HepG2 (cell line): Measurements from ENCODE around the gene CFAP46. TPM values are rescaled to one million over a fixed set of nuclear protein-coding genes. Genes with fewer than 3 reads are reported as not detected.

Experiments
- ATAC-seq: fragments of 200-7000 bp; cut with Tn5 transposase; 3 replicates; pipeline ENCODE4 v1.9.1; 2020; ENCODE audit warnings: mild to moderate bottlenecking, moderate library complexity
- BruUV-seq: library from RNA; stranded (reverse); fragments of 400-500 nt; replicated peaks from 2 replicates; lab custom pipeline; 2021; lab: Mats Ljungman, UMichigan
- CTCF ChIA-PET: fragments of 300-600 bp; formaldehyde crosslinking; extraction: SDS; loops from one replicate; lab custom pipeline; 2021; ENCODE audit warnings: low total read pairs, inconsistent platforms, low intra/inter-chr PET ratio; lab: Yijun Ruan, JAX
- POLR2A ChIA-PET: fragments of 350-600 bp; sonication (Branson Sonifier 250); formaldehyde crosslinking; loops from one replicate; lab custom pipeline; 2020; ENCODE audit warnings: antibody characterized with exemption, inconsistent platforms; lab: Yijun Ruan, JAX
- DNase-seq: peaks from one replicate; pipeline ENCODE4 v3.0.0-alpha.2; 2015; ENCODE audit warnings: low spot score
- FAIRE-seq: peaks from 3 replicates; lab custom pipeline; 2011; peaks lifted over from hg19 to GRCh38; lab: Jason Lieb, UNC
- H2AFZ ChIP-seq: one replicate; pipeline ENCODE4 v1.6.1; 2011; ENCODE audit warnings: low read length, inconsistent platforms
- H3K27ac ChIP-seq: fragments of 300-600 bp; 3 replicates; pipeline ENCODE4 v1.8.0; 2011; ENCODE audit warnings: mixed run types, mild to moderate bottlenecking, mixed read lengths, low read length, inconsistent platforms; ENCODE audit not compliant: insufficient read depth; ENCODE audit errors: extremely low read length
- H3K27me3 ChIP-seq, 2 experiments: fragments of 200-600 bp in 1 of 2; 2 replicates in 1 of 2; 3 replicates in 1 of 2; pipeline versions ENCODE4 v1.6.0 to v1.8.0; 2011; ENCODE audit warnings: low read length in 2 of 2, mild to moderate bottlenecking in 2 of 2, moderate library complexity in 2 of 2, inconsistent platforms in 1 of 2; ENCODE audit not compliant: insufficient read depth in 2 of 2, control insufficient read depth in 1 of 2
- H3K36me3 ChIP-seq, 2 experiments: fragments of 200-600 bp in 1 of 2; replicated peaks in 1 of 2; 2 replicates in 1 of 2; 3 replicates in 1 of 2; pipeline versions ENCODE4 v1.5.1 to v1.8.0; 2011; ENCODE audit warnings: low read length in 2 of 2, inconsistent platforms in 1 of 2; ENCODE audit not compliant: insufficient read depth in 2 of 2, control insufficient read depth in 1 of 2
- H3K4me1 ChIP-seq: 2 replicates; pipeline ENCODE4 v1.5.1; 2012; ENCODE audit warnings: low read length, inconsistent platforms; ENCODE audit not compliant: insufficient read depth
- H3K4me2 ChIP-seq: 2 replicates; pipeline ENCODE4 v1.6.0; 2011; ENCODE audit warnings: low read depth, low read length, inconsistent platforms
- H3K4me3 ChIP-seq, 3 experiments: fragments of 200-600 bp in 1 of 3; sonication (generic), shearing (Covaris generic) in 1 of 3; replicated peaks in 1 of 3; 2 replicates each; pipeline ENCODE4 v1.5.1; 2011 to 2016; ENCODE audit warnings: low read length in 3 of 3, inconsistent platforms in 2 of 3, low read depth in 2 of 3, mild to moderate bottlenecking in 2 of 3, control low read depth in 1 of 3, mixed read lengths in 1 of 3; ENCODE audit not compliant: insufficient read depth in 1 of 3
- H3K79me2 ChIP-seq: one replicate; pipeline ENCODE4 v1.6.1; 2011; ENCODE audit warnings: low read length, inconsistent platforms; ENCODE audit not compliant: insufficient read depth
- H3K9ac ChIP-seq: 2 replicates; pipeline ENCODE4 v1.6.0; 2011; ENCODE audit warnings: mild to moderate bottlenecking, low read depth, low read length, inconsistent platforms; ENCODE audit not compliant: insufficient read depth
- H3K9me3 ChIP-seq: 2 replicates; pipeline ENCODE4 v1.5.1; 2012; ENCODE audit warnings: mild to moderate bottlenecking, low read length
- H4K20me1 ChIP-seq: 2 replicates; pipeline ENCODE4 v1.6.0; 2011; ENCODE audit warnings: inconsistent platforms, mild to moderate bottlenecking, low read length, moderate library complexity; ENCODE audit not compliant: insufficient read depth
- MAFF ChIP-seq: IDR thresholded peaks from 2 replicates; pipeline ENCODE4 v1.6.1; 2011; ENCODE audit warnings: low read depth, low read length, improper control_type of control experiment
- MAFK ChIP-seq, 2 experiments: IDR thresholded peaks in 1 of 2; conservative IDR thresholded peaks in 1 of 2; 2 replicates each; pipeline ENCODE4 v1.6.1; 2011; ENCODE audit warnings: improper control_type of control experiment in 2 of 2, low read length in 2 of 2
- MED1 ChIP-seq: sonication (generic); formaldehyde crosslinking; IDR thresholded peaks from 2 replicates; pipeline ENCODE4 v1.4.0; 2020; ENCODE audit warnings: missing genetic modification reagents
- MED8 ChIP-seq: sonication (generic); formaldehyde crosslinking; IDR thresholded peaks from 2 replicates; pipeline ENCODE4 v1.8.1; 2023; ENCODE audit warnings: mild to moderate bottlenecking, missing genetic modification reagents; ENCODE audit not compliant: insufficient replicate concordance
- RNF2 ChIP-seq: fragments of 450-650 bp; conservative IDR thresholded peaks from 2 replicates; pipeline ENCODE4 v1.6.1; 2016; ENCODE audit warnings: low read depth
- TRIM24 ChIP-seq: sonication (generic); formaldehyde crosslinking; IDR thresholded peaks from 2 replicates; pipeline ENCODE4 v1.8.0; 2022; ENCODE audit warnings: mild to moderate bottlenecking, missing genetic modification reagents
- ZNF34 ChIP-seq: sonication (generic); formaldehyde crosslinking; IDR thresholded peaks from 2 replicates; pipeline ENCODE4 v1.4.0; 2020; ENCODE audit warnings: mild to moderate bottlenecking, missing genetic modification reagents, borderline replicate concordance
- WGBS: methylation state at CpG from one replicate; pipeline ENCODE4 v1.1.6; 2017; ENCODE audit warnings: low lambda C conversion rate; 5-methylcytosine and 5-hydroxymethylcytosine counted together
- in situ Hi-C: cut with HindIII; loops from 2 replicates; pipeline ENCODE4 v1.10.0; 2017; ENCODE audit warnings: low pct_unique_long_range_greater_than_20kb; ENCODE audit not compliant: extremely low pct_ligation_motif_present
- intact Hi-C: fragments of 100-400 bp; cut with micrococcal nuclease; formaldehyde crosslinking; loops from one replicate; pipeline ENCODE4 v1.10.0; 2022; ENCODE audit not compliant: unreplicated experiment
- polyA plus RNA-seq, 8 experiments: library from polyadenylated mRNA; depleted of rRNA in 3 of 8; stranded (reverse) in 7 of 8; unstranded in 1 of 8; fragments of >200 nt; fragmentation: Illumina TruSeq in 4 of 8; extraction: Trizol in 4 of 8; gene quantifications; 2 replicates each; pipeline versions ENCODE4 v1.2.1 to v1.2.3, GENCODE V29; 2011 to 2016; ENCODE audit warnings: low read depth in 4 of 8, missing spikeins in 1 of 8, mixed read lengths in 1 of 8; ENCODE audit not compliant: insufficient read depth in 1 of 8
- total RNA-seq, 5 experiments: library from RNA; depleted of rRNA; stranded (reverse); fragments of >200 nt; fragmentation: Illumina TruSeq; extraction: Trizol; gene quantifications; 2 replicates each; pipeline ENCODE4 v1.2.3, GENCODE V29; 2016; ENCODE audit warnings: low read depth in 1 of 5

Gene CFAP46
- total and polyA plus RNA-seq, 2 of the 13 experiments (the other 11 are each of a cell fraction or from before 2014, with no cell fraction given), result 0.24 to 0.84 TPM

- ATAC-seq, result no peak
- no peak overlapping the region for H3K27ac ChIP-seq
- H4K20me1 ChIP-seq, result no peaks in the 10 kb centered on the region
- H2AFZ ChIP-seq, result no peak overlapping the region
- no peaks in the 10 kb centered on the region for H3K27me3 ChIP-seq
- in situ Hi-C loops (no loop called here), intact Hi-C loops (no loop called here)
- BruUV-seq, result no TSS peak
- CTCF ChIA-PET, result no interaction called here
- POLR2A ChIA-PET, result no interaction called here
- H3K4me1 ChIP-seq, result no peaks in the 10 kb centered on the region
- no peak overlapping the region for H3K9ac ChIP-seq
- H3K4me3 ChIP-seq, result no peak overlapping the region
- no peaks in the 10 kb centered on the region for H3K79me2 ChIP-seq
- H3K9me3 ChIP-seq, result no peaks in the 10 kb centered on the region
- H3K36me3 ChIP-seq, result peaks cover 0 to 5% of the 10 kb centered on the region in 2 experiments; a peak in 1 of 5 replicates
- no peak for FAIRE-seq
- WGBS, result 96% methylated on average over 10 of the region's 11 CpGs
- peak; percentile 69 for TF ChIP-seq MAFF
- TF ChIP-seq MED1 (CRISPR knock-in tag), result no peak
- TF ChIP-seq MED8 (CRISPR knock-in tag), result no peak
- TF ChIP-seq ZNF34 (CRISPR knock-in tag), result no peak
- no peak for TF ChIP-seq RNF2
- TF ChIP-seq MAFK (conservative IDR thresholded peaks at IDR 0.05 in 1 of 2, IDR thresholded peaks at IDR 0.05 in 1 of 2; ENCODE audit: low read length in 2 of 2), result peak; percentile 67 to 75
- TF ChIP-seq, all 625 proteins: peak for 2
- DNase-seq, result no peak
- no peak overlapping the region for H3K4me2 ChIP-seq
These were observed 180.8 kb downstream of the CFAP46 start for GRCh38 chr10:132761395-132762060.

DNA sequence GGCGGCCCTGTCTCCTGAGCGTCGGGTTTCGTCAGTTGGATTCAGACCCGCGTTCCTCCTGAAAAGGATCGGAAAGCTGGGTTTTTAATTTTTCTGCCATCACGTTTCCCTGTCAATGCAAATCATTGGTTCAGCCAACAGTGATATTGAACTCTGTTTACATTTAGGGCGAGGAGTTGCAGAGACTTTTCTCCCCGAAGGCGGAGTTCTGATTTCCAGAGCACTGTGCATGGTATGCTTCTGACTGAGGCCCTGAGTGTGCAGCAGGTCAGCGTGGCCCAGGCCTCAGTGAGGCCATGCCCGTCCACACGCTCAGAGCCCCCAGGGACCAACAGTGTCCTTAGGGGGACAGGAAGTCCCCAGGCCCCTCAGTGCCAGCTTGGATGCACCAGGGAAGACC lies 183.5 kb downstream of the CFAP46 start:
- Histone ChIP-seq H3K79me2 (no peaks in the 10 kb centered on the region), H3K27me3 (no peaks in the 10 kb centered on the region), H4K20me1 (no peaks in the 10 kb centered on the region), H2AFZ (no peak overlapping the region), H3K27ac (no peak overlapping the region), H3K4me1 (no peaks in the 10 kb centered on the region), H3K36me3 (peaks cover 0 to 8% of the 10 kb centered on the region in 2 experiments; a peak in 1 of 5 replicates), H3K4me2 (no peak overlapping the region), H3K4me3 (no peak overlapping the region), H3K9ac (no peak overlapping the region), H3K9me3 (no peaks in the 10 kb centered on the region)
- in situ Hi-C loops (no loop called here), intact Hi-C loops (no loop called here)
- ChIA-PET POLR2A (no interaction called here), CTCF (no interaction called here)
- WGBS, result 98% methylated on average over 11 of the region's 14 CpGs
- no peak for DNase-seq
- no peak for ATAC-seq
- TF ChIP-seq TRIM24, result no peak
- FAIRE-seq, result no peak
- no TSS peak for BruUV-seq

Other genes with a start within 250 kb of the CFAP46 start
- gene NKX6-2, start 156.4 kb downstream of the CFAP46 start, total RNA-seq (2016; rRNA removed; fragmentation: Illumina TruSeq; extraction: Trizol), result not detected in 2 replicates
- gene NKX6-2, start 156.4 kb downstream of the CFAP46 start, polyA plus RNA-seq (2011; rRNA removed), result not detected in 2 replicates
- not detected in 2 replicates for gene ADGRA1, start 145.4 kb upstream of the CFAP46 start, total RNA-seq (2016; rRNA removed; fragmentation: Illumina TruSeq; extraction: Trizol)
- not detected in 2 replicates for gene ADGRA1, start 145.4 kb upstream of the CFAP46 start, polyA plus RNA-seq (2011; rRNA removed)
- 0.44 TPM in 1 of 2 replicates, not detected in the other for gene KNDC1, start 217.6 kb upstream of the CFAP46 start, total RNA-seq (2016; rRNA removed; fragmentation: Illumina TruSeq; extraction: Trizol)
- 0.56 and 0.69 TPM in 2 replicates for gene KNDC1, start 217.6 kb upstream of the CFAP46 start, polyA plus RNA-seq (2011; rRNA removed)